ENCODE data around the gene ENOX2.
"Not testable (repeated sequence)": the region's sequence is repeated elsewhere in the genome, so short reads cannot be mapped to it uniquely, and the experiment has no call there.

Gene ENOX2, protein sequence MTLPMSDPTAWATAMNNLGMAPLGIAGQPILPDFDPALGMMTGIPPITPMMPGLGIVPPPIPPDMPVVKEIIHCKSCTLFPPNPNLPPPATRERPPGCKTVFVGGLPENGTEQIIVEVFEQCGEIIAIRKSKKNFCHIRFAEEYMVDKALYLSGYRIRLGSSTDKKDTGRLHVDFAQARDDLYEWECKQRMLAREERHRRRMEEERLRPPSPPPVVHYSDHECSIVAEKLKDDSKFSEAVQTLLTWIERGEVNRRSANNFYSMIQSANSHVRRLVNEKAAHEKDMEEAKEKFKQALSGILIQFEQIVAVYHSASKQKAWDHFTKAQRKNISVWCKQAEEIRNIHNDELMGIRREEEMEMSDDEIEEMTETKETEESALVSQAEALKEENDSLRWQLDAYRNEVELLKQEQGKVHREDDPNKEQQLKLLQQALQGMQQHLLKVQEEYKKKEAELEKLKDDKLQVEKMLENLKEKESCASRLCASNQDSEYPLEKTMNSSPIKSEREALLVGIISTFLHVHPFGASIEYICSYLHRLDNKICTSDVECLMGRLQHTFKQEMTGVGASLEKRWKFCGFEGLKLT

DNA sequence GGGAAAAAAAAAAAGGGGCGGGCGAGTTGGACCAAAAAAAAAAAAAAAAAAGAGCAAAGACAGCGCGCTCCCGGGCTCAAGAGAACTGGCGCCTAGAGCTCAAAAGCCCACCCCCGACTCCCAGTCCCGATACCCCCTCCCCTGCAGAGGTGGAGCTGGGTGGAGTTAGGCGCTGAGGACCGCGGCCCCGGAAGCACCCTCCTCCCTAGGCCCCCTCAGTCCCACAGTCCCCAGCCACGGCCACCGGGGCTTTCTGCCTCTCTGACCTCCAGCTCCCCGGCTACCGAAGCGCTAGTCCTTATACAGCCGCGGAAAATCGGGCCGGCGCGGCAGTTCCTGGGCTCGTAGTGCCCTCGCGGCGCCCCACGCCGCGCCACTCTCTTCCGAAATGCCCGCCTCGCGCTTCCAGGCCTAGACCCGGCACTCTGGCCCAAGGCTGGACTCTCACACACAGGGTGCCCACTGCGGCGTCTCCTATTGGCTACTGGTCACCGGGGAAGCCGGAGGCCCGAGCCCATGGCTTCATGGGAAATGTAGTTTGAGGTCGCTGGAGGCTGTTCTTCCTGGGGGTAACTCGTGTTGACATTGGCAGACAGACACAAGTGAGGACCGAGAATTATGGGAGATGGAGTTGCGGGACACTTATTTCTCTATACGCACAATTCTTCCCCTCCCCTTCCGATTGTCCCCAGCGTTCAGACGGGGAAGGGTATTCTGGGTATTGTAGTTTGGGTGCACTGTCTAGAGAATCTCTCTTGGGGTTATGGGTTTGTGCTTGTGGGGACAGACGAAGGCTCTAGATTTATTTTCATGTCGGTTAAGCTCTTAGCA, at the start of gene ENOX2:
Gene ENOX2 (minus strand): TSS at position 427 of the 831 bp plus-strand sequence. CDS start 199,993 bp downstream, outside the sequence.
- DNase-seq: peak; percentile 97

DNA sequence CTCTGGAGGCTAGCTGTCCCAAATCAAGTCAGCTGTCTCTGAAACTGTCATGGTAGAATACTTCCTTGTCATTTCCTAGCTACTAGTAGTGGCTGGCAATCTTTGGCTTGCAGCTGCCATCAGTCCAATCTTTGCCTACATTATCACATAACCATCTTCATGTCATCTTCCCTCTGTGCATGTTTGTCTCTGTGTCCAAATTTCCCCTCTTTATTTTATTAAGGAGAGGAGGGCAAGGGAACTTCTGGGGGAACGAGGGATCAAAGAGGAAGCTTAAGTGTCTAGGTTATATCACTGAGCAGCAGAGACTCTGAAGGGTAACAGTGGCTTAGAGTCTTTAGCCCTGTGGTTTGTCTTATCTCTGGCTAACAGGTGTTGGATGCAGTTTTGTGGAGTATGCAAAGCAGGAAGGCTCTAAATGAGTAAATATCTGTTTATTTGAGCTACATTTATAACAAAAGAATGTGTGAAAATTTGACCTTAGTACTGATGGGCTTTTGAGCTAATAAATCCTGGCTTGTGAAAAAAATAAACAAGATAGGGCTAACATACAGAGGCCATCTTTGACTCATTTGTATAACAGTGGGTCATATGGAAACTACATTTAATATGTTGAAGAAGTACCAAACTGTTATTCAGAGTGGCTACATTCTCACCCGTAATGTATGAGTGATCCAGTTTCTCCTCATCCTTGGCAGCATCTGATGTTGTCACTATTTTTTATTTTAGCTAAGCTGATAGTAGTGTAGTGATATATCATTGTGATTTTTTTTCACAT, 49.4 kb upstream of the ENOX2 start:
- no peak for DNase-seq

DNA sequence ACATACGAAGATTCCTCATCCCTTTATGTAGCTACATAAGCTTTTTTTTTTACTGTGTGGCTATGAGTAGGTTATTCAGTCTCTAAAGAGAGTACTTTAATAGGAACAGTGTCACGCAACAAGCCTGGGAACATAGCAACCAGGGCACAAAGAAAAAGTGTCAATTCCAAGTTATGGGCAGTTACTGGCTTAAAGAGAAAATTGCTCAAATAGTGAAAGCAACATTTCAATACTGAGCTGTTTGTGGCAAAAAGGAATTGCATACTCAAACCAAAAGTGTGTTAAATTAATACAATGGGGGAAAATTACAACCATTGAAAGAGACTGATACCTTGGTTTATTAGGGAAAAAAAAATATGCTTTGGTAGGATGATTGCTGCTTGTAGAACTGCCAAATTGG, 41.2 kb upstream of the ENOX2 start:
- no peak for DNase-seq

DNA sequence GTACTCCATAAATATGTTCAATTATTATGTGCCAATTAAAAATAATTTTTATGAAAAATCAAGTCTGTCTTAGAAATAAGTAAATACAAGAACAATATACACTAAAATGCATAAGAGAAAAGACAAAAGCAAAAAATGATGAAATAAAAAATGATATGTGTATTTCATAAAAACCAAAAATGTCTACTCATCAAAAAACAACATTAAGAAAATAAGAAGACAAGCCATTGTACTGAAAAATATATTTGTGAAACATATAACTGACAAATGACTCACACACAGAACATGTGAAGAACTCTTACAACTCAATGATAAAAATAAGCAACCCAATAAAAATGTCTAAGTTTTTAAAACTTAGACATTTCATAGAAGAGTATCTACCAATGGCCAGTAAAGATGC, 34.1 kb upstream of the ENOX2 start:
- no peak for DNase-seq

DNA sequence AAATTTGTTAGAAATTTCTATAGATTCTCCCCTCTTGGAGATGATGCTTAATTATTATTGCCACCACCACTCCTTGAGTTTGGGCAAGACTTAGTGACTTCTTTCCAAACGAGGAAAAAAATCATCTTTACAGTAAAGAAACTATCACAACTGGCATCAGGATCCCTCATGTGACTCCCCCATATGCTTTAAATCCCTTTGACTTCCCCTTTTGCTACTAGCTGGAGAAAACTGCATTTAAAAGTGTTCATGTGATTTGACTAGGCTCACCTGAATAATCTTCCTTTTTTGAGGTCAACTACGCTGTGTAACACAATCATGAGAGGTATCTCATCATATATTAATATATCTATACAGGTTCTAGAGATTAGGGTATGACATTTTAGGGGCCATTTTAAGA, 30.3 kb upstream of the ENOX2 start:
- DNase-seq: no peak

DNA sequence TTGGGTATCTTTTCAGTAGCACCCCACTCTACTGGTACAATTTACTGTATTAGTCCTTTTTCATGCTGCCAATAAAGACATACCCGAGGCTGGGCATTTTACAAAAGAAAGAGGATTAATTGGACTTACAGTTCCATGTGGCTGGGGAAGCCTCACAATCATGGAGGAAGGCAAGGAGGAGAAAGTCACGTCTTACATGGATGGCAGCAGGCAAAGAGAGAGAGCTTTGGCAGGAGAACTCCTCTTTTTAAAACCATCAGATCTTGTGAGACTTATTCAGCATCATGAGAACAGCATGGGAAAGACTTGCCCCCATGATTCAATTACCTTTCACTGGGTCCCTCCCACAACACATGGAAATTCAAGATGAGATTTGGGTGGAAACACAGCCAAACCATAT, 17.4 kb upstream of the ENOX2 start:
- not testable (repeated sequence) for DNase-seq

DNA sequence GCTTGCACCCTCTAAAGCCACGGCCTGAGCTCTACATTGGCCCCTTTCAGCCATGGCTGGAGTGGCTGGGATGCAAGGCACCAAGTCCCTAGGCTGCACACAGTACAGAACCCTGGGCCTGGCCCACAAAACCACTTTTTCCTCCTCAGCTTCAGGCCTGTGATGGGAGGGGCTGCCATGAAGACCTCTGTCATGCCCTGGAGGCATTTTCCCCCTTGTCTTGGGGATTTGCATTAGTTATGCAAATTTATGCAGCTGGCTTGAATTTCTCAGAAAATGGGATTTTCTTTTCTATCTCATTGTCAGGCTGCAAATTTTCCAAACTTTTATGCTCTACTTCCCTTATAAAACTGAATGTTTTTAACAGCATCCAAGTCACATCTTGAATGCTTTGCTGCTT, 16.7 kb upstream of the ENOX2 start:
- not testable (repeated sequence) for DNase-seq

DNA sequence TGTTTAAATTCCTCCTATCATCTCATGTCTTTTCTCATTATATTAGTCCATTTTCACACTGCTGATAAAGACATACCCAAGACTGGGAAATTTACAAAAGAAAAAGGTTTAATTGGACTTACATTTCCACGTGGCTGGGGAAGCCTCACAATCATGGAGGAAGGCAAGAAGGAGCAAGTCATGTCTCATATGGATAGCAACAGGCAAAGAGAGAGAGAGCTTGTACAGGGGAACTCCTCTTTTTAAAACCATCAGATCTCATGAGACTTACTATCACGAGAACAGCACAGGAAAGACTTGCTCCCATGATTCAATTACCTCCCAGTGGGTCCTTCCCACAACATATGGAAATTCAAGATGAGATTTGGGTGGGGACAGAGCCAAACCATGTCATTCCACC, 15.5 kb upstream of the ENOX2 start:
- DNase-seq: not testable (repeated sequence)

DNA sequence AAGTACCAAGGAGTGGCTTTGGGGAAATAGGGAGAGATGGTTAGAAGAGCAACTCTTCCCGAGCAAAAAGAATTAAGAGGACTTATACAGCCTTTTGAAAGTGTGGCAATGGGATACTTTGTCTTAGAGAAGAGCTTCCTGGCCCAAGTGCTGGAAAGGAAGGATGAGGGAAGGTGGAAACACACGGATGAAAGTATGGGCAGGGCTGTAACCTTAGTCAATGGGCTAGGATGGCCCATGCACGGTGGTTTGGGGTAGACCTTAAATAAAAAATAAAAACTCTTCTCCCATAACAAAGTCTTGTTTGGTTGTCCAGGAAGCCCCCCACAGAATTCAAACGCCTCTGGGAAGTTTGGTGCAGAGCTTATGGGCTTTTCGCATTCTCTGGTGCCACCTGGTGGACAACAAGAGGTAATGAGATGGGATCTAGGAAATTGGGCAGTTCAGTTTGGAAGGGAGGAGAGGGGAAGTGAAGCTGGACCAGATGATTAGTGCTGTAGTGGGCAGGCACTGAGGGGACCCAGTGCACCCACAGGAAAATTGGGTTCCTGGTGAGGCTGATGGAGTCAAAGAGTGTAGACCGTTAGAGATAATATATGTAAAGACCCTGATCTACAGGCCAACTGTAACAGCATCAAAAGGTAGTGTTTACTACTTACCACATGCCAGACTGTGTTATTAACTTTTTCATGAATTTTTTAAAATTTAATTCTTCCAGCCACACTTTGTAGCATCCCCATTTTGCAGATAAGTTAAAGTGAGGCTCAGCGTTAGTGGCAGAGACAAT, 13.8 kb upstream of the ENOX2 start:
- DNase-seq: peak; percentile 55

DNA sequence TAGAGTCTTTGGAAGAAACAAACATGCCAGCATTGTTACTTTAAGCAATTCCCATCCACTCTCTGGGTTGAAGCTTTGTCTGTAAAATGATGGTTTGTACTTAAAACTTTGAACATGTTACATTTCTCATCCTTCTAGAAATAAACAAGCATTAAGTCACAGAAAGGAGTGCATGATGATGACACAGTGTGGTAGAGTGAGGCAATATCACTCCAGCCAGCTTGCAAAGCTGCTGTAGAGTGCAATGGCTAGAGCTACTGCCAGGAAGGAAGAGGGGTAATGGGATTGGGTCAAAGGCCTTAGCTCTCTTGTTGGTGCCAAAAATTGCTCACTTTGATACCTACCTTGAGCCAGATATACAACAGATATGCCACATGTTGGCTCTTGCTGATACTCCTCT, 12.3 kb upstream of the ENOX2 start:
- peak; percentile 22 for DNase-seq

DNA sequence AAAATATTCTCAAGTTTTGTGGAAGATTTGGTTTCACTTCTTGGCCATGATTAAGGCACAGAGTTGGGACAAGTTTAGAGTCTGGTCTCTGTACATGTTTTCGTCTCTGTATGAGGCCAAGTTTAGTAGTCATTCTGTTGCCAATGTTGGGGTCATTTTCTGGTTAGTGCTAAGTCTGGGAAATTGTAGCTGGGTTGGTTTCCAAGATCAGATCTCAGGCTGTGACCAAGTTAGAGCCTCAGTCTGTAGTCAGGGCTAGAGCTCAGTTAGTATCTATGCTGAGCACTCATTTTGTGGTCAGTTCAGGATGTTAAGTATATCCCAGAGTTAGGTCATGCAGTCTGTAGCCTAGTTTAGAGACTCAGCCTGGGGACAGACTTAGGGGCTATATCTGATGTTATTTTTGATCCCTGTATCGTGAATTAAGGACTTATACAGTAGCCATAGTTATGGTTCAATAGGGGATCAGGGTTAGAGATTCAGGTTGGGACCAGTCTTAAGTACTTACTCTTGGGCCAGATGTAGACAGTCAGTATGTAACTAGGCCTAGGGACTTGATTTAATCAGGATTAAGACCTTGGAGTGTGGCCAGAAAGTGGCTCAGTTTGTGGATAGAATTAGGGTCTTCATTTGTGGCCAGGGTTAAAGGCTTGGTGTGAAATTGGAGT, 6.6 kb upstream of the ENOX2 start:
- DNase-seq: peak; percentile 19

DNA sequence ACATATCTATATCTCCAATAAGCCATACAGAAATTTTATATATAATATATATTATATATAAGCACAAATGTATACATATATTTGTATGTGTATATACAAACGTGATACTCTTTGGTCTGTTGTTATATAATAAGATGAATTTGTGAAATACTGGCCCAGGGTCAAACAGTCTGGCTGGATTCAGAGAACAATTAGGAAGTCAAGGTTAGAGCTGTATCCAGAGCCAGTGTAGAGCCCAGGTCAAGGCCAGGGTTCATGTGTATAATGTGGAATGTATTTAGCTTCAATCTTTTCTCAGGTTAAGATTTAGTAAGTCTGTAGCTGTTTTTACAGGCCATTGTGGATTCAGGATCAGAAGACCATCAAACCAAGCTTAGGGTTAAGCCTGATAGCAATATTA, 3.8 kb upstream of the ENOX2 start:
- DNase-seq: no peak

DNA sequence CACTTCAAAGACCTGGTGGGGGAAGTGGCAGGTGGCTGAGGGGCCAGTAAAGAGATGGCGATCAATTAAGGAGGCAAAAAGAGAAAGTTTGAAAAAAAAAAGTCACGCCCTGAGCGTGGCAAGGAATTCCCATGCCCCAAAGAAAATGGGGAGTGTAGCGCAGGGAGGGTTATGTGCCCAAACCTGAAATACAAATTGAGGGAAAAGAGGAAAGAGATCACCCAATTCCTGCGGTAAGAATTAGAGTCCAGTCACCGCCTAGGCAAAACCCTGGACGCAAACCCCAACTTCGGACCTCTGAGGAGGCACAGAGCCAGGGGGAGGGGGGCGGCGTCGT, 595 bp downstream of the ENOX2 start:
- no peak for DNase-seq

DNA sequence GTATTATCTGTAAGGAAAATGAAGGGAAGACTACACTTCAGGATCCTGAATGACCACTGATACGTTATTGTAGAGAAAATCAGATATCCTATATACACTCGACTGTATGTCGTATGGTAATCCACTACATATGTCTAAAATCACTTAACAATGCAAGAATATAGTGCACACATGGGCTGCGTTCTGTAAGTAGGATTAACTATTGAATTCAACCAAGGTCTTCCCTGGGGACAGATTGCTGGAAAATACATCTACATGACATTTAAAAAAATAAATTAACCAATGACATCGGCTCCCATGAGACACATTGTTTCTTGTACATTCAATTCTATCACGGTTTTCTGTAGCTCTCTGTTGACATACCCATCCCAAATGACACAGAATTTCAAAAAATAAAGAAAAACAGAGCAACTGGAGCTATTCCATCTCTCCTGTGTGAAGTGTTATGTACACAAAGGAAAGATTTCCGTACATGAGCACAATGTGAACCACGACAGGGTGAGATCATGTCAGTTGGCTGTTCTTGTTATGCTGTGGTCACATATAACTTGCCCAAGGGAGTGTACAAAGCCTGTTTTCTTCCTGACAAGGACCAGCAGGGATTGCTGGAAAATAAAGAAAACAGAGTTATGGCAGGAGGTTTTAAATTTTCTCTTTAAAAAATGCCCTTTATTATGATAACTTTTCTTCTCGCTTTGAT, 6.1 kb downstream of the ENOX2 start:
- DNase-seq: peak; percentile 50

DNA sequence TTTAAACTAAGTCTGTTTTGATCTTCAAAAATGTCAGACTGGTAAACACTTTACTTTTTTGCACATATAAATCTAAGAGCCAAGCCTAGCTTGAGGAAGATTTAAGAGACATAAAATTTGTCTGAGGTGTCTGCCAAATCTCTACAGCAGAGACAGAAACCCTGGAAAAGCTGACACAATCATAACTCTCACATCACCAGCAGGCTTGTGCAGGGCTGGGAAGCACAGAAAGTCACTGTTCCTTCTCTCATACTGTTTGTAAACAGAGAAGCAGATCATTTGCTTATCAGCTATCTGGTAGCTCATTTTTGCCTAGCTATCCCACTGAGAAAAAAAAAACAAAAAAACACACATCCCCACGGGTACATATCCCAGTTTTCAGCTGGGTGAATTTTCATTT, 7.0 kb downstream of the ENOX2 start:
- DNase-seq: no peak

DNA sequence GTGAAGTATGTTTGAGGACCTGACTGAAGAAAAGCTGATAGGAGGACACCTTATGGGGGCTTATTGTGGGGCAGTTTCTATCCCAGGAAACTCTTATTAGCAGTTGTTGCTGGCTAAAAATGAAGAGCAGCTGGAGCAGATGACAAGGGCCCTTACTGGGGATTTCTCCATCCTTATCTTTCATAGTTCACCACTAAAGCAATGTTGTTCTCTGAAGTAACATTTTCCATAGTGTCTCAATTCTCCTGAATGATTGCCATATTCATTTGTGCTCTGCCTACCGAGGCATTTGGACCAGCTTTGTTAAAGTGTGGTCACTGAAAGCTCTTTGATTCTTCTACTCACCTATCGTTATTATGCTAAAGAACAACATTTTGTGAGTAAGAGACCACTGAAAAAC, 7.7 kb downstream of the ENOX2 start:
- peak; percentile 31 for DNase-seq

DNA sequence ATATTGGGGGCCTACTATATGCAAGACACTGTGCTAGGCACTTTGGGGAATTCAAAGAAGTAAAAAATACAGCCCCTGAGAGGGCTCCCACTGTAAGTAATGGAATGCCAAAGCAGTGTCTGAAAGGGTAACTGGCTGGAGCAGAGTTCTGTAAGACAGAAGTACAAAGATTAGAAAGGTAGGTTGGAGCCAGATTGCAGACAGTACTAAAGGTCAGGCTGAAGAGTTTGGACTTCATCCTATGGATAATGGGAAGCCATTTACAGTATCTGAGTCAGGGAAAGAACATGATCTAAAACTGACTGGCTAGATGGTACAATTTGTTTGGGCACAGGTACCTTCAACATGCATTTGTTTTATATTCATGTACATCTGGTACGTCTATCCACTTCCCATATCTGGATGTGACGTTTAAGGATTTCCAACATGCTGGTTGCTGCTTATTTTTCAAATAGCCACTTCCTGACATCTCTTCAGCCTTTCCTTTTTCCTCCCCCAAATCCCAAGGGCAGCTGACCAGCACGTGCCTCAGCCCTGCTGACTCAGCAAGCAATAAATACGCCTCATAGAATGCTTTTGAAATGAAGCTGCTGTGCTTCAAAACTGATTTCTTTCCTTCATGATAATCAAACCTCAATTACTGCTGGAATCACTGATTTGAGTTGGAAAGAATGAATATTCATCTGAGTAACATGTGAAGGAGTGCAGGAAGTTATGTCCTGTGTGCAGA, 9.5 kb downstream of the ENOX2 start:
- DNase-seq: peak; percentile 38

DNA sequence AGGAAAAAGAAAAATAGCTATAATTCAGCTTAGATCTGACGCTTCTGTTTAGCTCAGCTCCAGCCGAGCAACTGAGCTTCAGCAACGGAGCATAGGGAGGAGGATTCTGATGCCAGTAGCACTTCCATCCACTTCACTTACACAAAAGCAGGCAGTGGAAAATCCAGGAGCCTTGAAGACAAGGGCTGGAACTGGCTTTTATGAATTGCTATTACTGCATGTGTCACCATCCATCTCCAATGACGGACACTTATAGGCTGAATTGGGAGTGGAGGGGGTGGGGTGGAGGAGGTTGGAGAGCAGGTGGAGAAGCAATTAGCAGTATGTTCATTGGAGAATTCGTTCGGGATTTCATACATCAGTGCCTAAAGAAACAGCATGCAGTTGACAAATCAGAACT, 15.6 kb downstream of the ENOX2 start:
- no peak for DNase-seq

DNA sequence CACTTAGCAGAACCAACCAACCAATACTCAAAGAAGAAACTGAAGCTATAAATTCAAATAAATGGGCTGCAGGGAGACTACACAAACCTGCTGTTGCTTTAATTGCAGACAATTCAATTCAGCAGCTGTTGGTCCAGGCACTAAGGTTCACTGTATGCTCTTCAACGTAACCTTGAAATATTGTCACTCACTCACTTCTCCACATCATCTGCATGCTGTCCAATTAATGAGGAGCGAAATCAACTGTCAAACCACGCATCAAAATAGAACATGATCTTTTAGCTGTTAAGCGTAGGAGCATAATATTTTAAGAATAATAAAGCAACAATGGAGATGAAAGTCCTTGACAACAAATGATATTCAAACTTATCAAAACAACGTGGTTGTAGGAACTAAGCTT, 17.0 kb downstream of the ENOX2 start:
- no peak for DNase-seq

DNA sequence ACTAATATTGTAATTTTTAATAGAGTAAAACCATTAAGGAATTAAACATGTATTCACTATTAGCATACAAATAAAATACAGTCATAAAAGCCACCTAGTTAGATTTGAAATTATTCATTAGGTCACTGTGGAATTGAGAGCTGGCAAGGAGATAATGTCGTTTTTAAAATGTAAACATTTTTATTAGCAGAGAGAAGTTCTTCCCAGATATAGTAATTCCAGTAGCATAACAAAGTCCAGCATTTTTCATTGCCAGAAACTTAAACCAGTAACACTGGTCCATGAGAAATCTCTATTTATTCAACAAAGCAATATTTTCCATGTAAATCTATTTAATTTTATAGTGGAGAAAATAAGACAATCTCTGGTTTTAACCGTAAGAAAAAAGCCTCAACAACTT, 17.5 kb downstream of the ENOX2 start:
- DNase-seq: no peak

Data from fibroblast of upper back skin (primary cell).